HG02970 (cell line): ENCODE results near the gene SYK.
"Not testable (repeated sequence)": the region's sequence is repeated elsewhere in the genome, so short reads cannot be mapped to it uniquely, and the experiment has no call there.

Experiments
- ATAC-seq: cut with Tn5 transposase; IDR thresholded peaks from one replicate; pipeline ENCODE4 v1.9.1; 2021; ENCODE audit warnings: mild to moderate bottlenecking, moderate library complexity, moderate number of reproducible peaks; ENCODE audit not compliant: unreplicated experiment, low FRiP score

Gene SYK

GRCh38 chr9:90801241-90801972 lies at the start of gene SYK:
Gene SYK, plus strand, starts transcription at chr9:90801819. Its CDS starts 42,080 bp downstream, at chr9:90843899.
- peak; percentile 44 for ATAC-seq

- not testable (repeated sequence) for ATAC-seq
Observed at GRCh38 chr9:90755514-90756371, 45.9 kb upstream of the SYK start.

- not testable (repeated sequence) for ATAC-seq
Observed at GRCh38 chr9:90760577-90760976, 41.0 kb upstream of the SYK start.

DNA sequence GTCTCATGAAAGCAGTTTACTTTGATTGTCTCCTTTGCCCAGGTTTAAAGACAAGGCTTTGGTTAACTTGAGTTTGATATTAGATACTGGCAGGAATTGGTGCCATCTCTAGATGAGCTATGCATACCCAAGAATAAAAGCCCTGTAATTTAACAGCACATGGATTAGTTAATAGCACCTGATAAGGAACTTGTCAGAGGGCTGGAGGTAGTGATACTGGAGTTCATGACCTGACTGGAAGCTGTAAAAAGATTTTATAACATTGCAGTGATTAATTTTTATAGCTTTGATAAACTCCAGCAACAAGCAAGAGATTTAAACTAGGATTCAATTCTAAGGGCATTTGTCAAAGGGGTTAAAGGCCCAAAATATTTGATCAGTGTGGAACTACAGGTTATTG lies 34.9 kb upstream of the SYK start:
- ATAC-seq: no peak

- ATAC-seq: no peak
Observed at GRCh38 chr9:90767523-90768100, 34.0 kb upstream of the SYK start.

GRCh38 chr9:90770182-90770738 lies 31.4 kb upstream of the SYK start:
- no peak for ATAC-seq

GRCh38 chr9:90770927-90771326 lies 30.7 kb upstream of the SYK start:
- no peak for ATAC-seq

GRCh38 chr9:90772386-90772785 lies 29.2 kb upstream of the SYK start:
- no peak for ATAC-seq

GRCh38 chr9:90773617-90774016 lies 28.0 kb upstream of the SYK start:
- ATAC-seq: no peak

GRCh38 chr9:90774071-90774470 lies 27.5 kb upstream of the SYK start:
- no peak for ATAC-seq

GRCh38 chr9:90774682-90775081 lies 26.9 kb upstream of the SYK start:
- no peak for ATAC-seq

- ATAC-seq: no peak
Observed at GRCh38 chr9:90775657-90776056, 26.0 kb upstream of the SYK start.

DNA sequence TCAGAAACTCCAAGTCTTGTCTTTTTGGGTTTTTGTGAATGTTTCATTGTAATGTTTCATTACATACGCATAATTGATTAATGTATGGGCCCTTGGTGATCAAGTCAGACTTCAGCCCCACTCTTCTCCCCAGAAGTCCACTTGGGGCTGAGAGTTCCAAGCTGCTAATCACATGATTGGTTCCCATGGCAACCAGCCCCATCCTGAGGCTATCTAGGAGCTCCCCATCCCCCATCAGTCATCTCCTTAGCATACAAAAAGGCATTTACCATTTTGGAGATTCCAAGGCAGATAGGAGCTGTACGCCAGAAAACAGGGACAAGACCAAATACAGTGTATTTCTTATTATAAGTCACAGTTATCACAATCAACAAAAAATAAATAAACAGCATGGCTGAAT lies 22.9 kb upstream of the SYK start:
- ATAC-seq: no peak

DNA sequence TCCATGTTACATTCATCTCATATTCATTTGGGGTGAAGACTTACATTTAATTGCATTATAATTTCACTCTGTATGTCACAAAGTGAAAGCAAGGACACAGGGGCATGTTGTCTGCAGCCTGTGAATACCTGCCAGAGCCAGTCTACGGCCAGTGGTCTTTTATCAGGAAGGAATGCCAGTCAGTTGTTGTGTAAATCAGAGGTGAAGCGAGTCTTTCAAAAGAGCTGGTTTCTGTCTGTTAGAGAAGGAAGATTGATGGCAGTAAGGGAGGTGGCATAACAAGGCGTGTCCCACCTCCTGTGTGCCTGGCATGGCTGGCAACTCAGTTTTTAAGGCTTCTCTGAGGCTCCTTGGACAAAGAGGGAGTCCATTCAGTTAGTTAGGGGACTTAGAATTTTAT lies 18.1 kb upstream of the SYK start:
- no peak for ATAC-seq

DNA sequence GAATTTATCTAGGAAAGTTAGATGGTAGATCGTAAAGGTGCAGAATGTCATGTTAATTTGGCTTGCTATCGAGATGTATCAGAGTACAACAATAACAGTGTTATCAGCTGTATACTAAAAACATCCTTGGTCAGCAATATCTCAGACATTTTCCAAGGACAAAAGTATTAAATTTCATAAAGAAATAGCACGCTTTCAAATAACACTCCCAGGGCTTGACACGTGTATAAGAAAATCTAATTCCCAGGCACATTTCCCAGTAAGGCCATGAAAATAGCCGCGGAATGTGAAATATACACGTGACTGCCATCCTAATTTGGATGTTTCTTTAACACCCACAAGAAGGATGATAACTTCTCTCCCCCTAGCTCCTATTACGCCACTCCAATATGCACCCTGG lies 17.7 kb upstream of the SYK start:
- ATAC-seq: no peak

- peak; percentile 57 for ATAC-seq
Observed at GRCh38 chr9:90787771-90788460, 13.7 kb upstream of the SYK start.

GRCh38 chr9:90788527-90788926 lies 13.1 kb upstream of the SYK start:
- peak; percentile 44 for ATAC-seq

GRCh38 chr9:90789408-90789807 lies 12.2 kb upstream of the SYK start:
- no peak for ATAC-seq

DNA sequence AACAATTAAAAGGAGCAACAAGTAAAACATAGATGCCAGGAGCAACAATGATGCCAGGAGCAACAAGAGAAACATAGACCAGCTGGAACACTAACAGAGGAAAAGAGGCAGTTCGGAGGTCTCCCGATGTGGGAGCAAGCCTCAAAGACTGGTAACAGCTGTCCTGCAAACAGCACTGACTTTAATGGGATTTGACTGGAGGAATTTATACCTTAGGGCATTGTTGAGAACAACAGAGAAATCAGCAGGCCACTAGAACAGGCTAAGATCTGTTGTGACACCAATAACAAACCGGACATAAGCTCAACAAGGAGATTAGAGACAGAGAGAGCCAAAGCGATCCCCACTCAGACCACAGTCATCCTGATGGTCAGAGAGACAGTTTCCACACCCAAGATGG lies 11.8 kb upstream of the SYK start:
- no peak for ATAC-seq

GRCh38 chr9:90793024-90793423 lies 8.6 kb upstream of the SYK start:
- not testable (repeated sequence) for ATAC-seq
